H1 (cell line): ENCODE results near the gene C9orf43. TPM values are rescaled to one million over a fixed set of nuclear protein-coding genes. Genes with fewer than 3 reads are reported as not detected.
"Not testable (repeated sequence)": the region's sequence is repeated elsewhere in the genome, so short reads cannot be mapped to it uniquely, and the experiment has no call there.

Experiments used
- CTCF ChIA-PET: fragments of 300-600 bp; sonication (Branson Sonifier 250); formaldehyde crosslinking; loops from one replicate; lab custom pipeline; 2021; ENCODE audit not compliant: partially characterized antibody; lab: Charles Lee
- POLR2A ChIA-PET: fragments of 300-600 bp; sonication (Branson Sonifier 250); formaldehyde crosslinking; loops from one replicate; lab custom pipeline; 2021; ENCODE audit warnings: inconsistent platforms; ENCODE audit not compliant: partially characterized antibody; lab: Charles Lee
- DNase-seq, 2 experiments: peaks; one replicate each; pipeline versions ENCODE4 v3.0.0 to v3.0.0-alpha.2; 2010 to 2022; ENCODE audit warnings: low spot score in 2 of 2, low read depth in 1 of 2, mixed read lengths in 1 of 2
- FAIRE-seq: peaks from 2 replicates; lab custom pipeline; 2011; peaks lifted over from hg19 to GRCh38; lab: Jason Lieb, UNC
- H2AFZ ChIP-seq: 2 replicates; pipeline ENCODE4 v1.8.1; 2012; ENCODE audit warnings: low read length, inconsistent platforms
- H2AK5ac ChIP-seq: 2 replicates; pipeline ENCODE4 v1.6.1; 2013; ENCODE audit warnings: low read depth, low read length
- H2BK120ac ChIP-seq: replicated peaks from 2 replicates; pipeline ENCODE3; 2013; ENCODE audit warnings: low read depth, low read length, inconsistent platforms
- H2BK12ac ChIP-seq: 2 replicates; pipeline ENCODE4 v1.6.1; 2013; ENCODE audit warnings: low read depth, low read length
- H2BK15ac ChIP-seq: 2 replicates; pipeline ENCODE4 v1.6.1; 2013; ENCODE audit warnings: low read length
- H2BK20ac ChIP-seq: 2 replicates; pipeline ENCODE4 v1.6.1; 2013; ENCODE audit warnings: low read length
- H2BK5ac ChIP-seq: 2 replicates; pipeline ENCODE4 v1.6.1; 2013; ENCODE audit warnings: low read depth, low read length
- H3K14ac ChIP-seq: 2 replicates; pipeline ENCODE4 v1.6.1; 2013; ENCODE audit warnings: inconsistent platforms; ENCODE audit not compliant: insufficient read length
- H3K18ac ChIP-seq: 2 replicates; pipeline ENCODE4 v1.6.1; 2013; ENCODE audit warnings: low read length; ENCODE audit errors: extremely low read depth
- H3K23ac ChIP-seq: 2 replicates; pipeline ENCODE4 v1.6.1; 2013; ENCODE audit warnings: inconsistent platforms; ENCODE audit not compliant: insufficient read length
- H3K23me2 ChIP-seq: 2 replicates; pipeline ENCODE4 v1.6.1; 2013; ENCODE audit warnings: low read depth, low read length
- H3K27ac ChIP-seq: 2 replicates; pipeline ENCODE4 v1.6.1; 2011; ENCODE audit warnings: low read depth, low read length, inconsistent platforms
- H3K27me3 ChIP-seq, 4 experiments: replicated peaks in 1 of 4; 1 replicate in 1 of 4; 2 replicates in 3 of 4; pipeline versions ENCODE4 v1.6.1 to v1.8.1; 2011 to 2013; ENCODE audit warnings: low read length in 3 of 4, mild to moderate bottlenecking in 3 of 4, inconsistent platforms in 2 of 4, mixed read lengths in 2 of 4, moderate library complexity in 1 of 4; ENCODE audit not compliant: control insufficient read depth in 3 of 4, insufficient read depth in 3 of 4; ENCODE audit errors: extremely low read depth in 1 of 4
- H3K36me3 ChIP-seq, 4 experiments: 2 replicates each; pipeline versions ENCODE4 v1.6.1 to v1.8.1; 2011 to 2013; ENCODE audit warnings: mild to moderate bottlenecking in 4 of 4, low read length in 3 of 4, moderate library complexity in 2 of 4, control low read depth in 1 of 4, inconsistent platforms in 1 of 4; ENCODE audit not compliant: insufficient read depth in 4 of 4, control insufficient read depth in 2 of 4
- H3K4ac ChIP-seq: replicated peaks from 2 replicates; pipeline ENCODE3; 2013; ENCODE audit warnings: low read length, low read depth, mixed read lengths, inconsistent platforms; ENCODE audit not compliant: insufficient read length
- H3K4me1 ChIP-seq, 4 experiments: replicated peaks in 1 of 4; 1 replicate in 1 of 4; 2 replicates in 3 of 4; pipeline versions ENCODE4 v1.6.1 to v1.8.1; 2011 to 2013; ENCODE audit warnings: low read length in 3 of 4, inconsistent platforms in 2 of 4, mixed read lengths in 1 of 4; ENCODE audit not compliant: insufficient read depth in 4 of 4, control insufficient read depth in 3 of 4
- H3K4me2 ChIP-seq, 2 experiments: 2 replicates each; pipeline versions ENCODE4 v1.6.1 to v1.8.1; 2011 to 2013; ENCODE audit warnings: low read depth in 2 of 2, low read length in 2 of 2, control low read depth in 1 of 2, inconsistent platforms in 1 of 2, mild to moderate bottlenecking in 1 of 2; ENCODE audit not compliant: insufficient read depth in 1 of 2
- H3K4me3 ChIP-seq, 4 experiments: fragments of 200-600, 300-600 bp in 1 of 4; sonication (generic), shearing (Covaris generic), sonication (Bioruptor Twin) in 1 of 4; 2 replicates each; pipeline versions ENCODE4 v1.5.1 to v1.8.1; 2011 to 2016; ENCODE audit warnings: low read length in 4 of 4, low read depth in 3 of 4, control low read depth in 2 of 4, inconsistent platforms in 2 of 4, mild to moderate bottlenecking in 2 of 4, mixed read lengths in 1 of 4, moderate library complexity in 1 of 4; ENCODE audit not compliant: insufficient read depth in 2 of 4; ENCODE audit errors: extremely low read depth in 1 of 4
- H3K56ac ChIP-seq: replicated peaks from 2 replicates; pipeline ENCODE3; 2013; ENCODE audit warnings: low read depth, mild to moderate bottlenecking, mixed read lengths, low read length, inconsistent platforms; ENCODE audit not compliant: insufficient read length
- H3K79me1 ChIP-seq: 2 replicates; pipeline ENCODE4 v1.6.1; 2013; ENCODE audit warnings: low read depth, low read length, control low read depth
- H3K79me2 ChIP-seq, 2 experiments: 2 replicates each; pipeline versions ENCODE4 v1.6.1 to v1.8.1; 2012 to 2013; ENCODE audit warnings: low read length in 2 of 2, mild to moderate bottlenecking in 2 of 2, inconsistent platforms in 1 of 2; ENCODE audit not compliant: insufficient read depth in 2 of 2, control insufficient read depth in 1 of 2
- H3K9ac ChIP-seq, 4 experiments: replicated peaks in 1 of 4; 1 replicate in 1 of 4; 2 replicates in 3 of 4; pipeline versions ENCODE4 v1.6.1 to v1.8.1; 2011 to 2013; ENCODE audit warnings: low read depth in 3 of 4, low read length in 3 of 4, control low read depth in 2 of 4, mild to moderate bottlenecking in 2 of 4, moderate library complexity in 2 of 4, inconsistent platforms in 1 of 4; ENCODE audit errors: extremely low read depth in 1 of 4
- H3K9me3 ChIP-seq, 2 experiments: 2 replicates each; pipeline versions ENCODE4 v1.6.1 to v1.8.1; 2012 to 2013; ENCODE audit warnings: mild to moderate bottlenecking in 2 of 2, moderate library complexity in 2 of 2, control low read depth in 1 of 2, inconsistent platforms in 1 of 2, low read depth in 1 of 2, low read length in 1 of 2, mixed read lengths in 1 of 2; ENCODE audit not compliant: insufficient read depth in 2 of 2
- H4K20me1 ChIP-seq, 2 experiments: replicated peaks in 1 of 2; 2 replicates each; pipeline versions ENCODE3 to v1.8.1; 2011 to 2013; ENCODE audit warnings: inconsistent platforms in 2 of 2, low read length in 2 of 2, mild to moderate bottlenecking in 1 of 2; ENCODE audit not compliant: insufficient read depth in 2 of 2, control insufficient read depth in 1 of 2
- H4K5ac ChIP-seq: 2 replicates; pipeline ENCODE4 v1.6.1; 2013; ENCODE audit warnings: low read length, low read depth, mixed read lengths, inconsistent platforms; ENCODE audit not compliant: insufficient read length
- H4K8ac ChIP-seq: 2 replicates; pipeline ENCODE4 v1.8.0; 2013; ENCODE audit warnings: mild to moderate bottlenecking, moderate library complexity, low read length, inconsistent platforms; ENCODE audit not compliant: insufficient read depth; ENCODE audit errors: extremely low read depth
- H4K91ac ChIP-seq: replicated peaks from 2 replicates; pipeline ENCODE3; 2013; ENCODE audit warnings: low read length, mixed read lengths, inconsistent platforms; ENCODE audit not compliant: insufficient read length
- WGBS, 2 experiments: shearing (Covaris generic) in 1 of 2; methylation state at CpG; one replicate each; pipeline versions ENCODE4 v1.1.6 to v1.1.7; 2013 to 2015; ENCODE audit warnings: low lambda C conversion rate in 2 of 2, mixed read lengths in 2 of 2, inconsistent platforms in 1 of 2, low coverage in 1 of 2, missing lambda C conversion rate in 1 of 2; ENCODE audit not compliant: insufficient replicate concordance in 2 of 2, insufficient coverage in 1 of 2, insufficient read length in 1 of 2; ENCODE audit errors: extremely low coverage in 1 of 2, missing lambda C conversion rate in 1 of 2; 5-methylcytosine and 5-hydroxymethylcytosine counted together
- polyA plus RNA-seq, 7 experiments: library from polyadenylated mRNA; depleted of rRNA in 3 of 7; stranded (reverse) in 5 of 7; unstranded in 2 of 7; fragments of >200 nt in 5 of 7; fragments of 200-250 nt in 2 of 7; gene quantifications; 1 replicate in 5 of 7; 2 replicates in 1 of 7; 4 replicates in 1 of 7; pipeline versions ENCODE4 v1.2.1 to v1.2.3, GENCODE V29; 2011 to 2013; ENCODE audit warnings: missing spikeins in 2 of 7, mixed read lengths in 2 of 7
- total RNA-seq: library from RNA; stranded (reverse); fragmentation: NEBNext Ultra II Directional; extraction: Animal tissue kit (Norgen Biotek cat#: 25700); gene quantifications from 2 replicates; pipeline ENCODE4 v1.2.1, GENCODE V29; 2021

Gene C9orf43
- total and polyA plus RNA-seq, 2 of the 8 experiments (the other 6 are each of a cell fraction or from before 2014, with no cell fraction given) = 0.35 to 0.52 TPM

GRCh38 chr9:113379094-113379828 is 31.3 kb upstream of the C9orf43 start:
- H3K23me2 ChIP-seq, H3K27me3 ChIP-seq, CTCF ChIA-PET, H4K20me1 ChIP-seq, H3K4me2 ChIP-seq, H2AK5ac ChIP-seq, H2AFZ ChIP-seq, H3K23ac ChIP-seq, H4K5ac ChIP-seq, H3K4me3 ChIP-seq, H2BK15ac ChIP-seq, H3K79me2 ChIP-seq, H2BK12ac ChIP-seq, H3K18ac ChIP-seq, H3K4me1 ChIP-seq, H3K9ac ChIP-seq, H3K56ac ChIP-seq, FAIRE-seq, H3K9me3 ChIP-seq, DNase-seq, H4K91ac ChIP-seq, H3K27ac ChIP-seq, H3K14ac ChIP-seq, H3K36me3 ChIP-seq, H4K8ac ChIP-seq, H2BK120ac ChIP-seq, H3K4ac ChIP-seq, H2BK5ac ChIP-seq, H2BK20ac ChIP-seq, H3K79me1 ChIP-seq: not testable (repeated sequence)
- WGBS, 2 experiments = 84% methylated on average over 21 of the region's 24 CpGs; no CpG with 5 or more reads in 1 of the 2 experiments
- POLR2A ChIA-PET = interaction anchor here (1.2 kb wide), 1 partner anchor 18 kb away, joined by 3 read pairs; no protein-coding TSS in a partner anchor

- H2BK5ac ChIP-seq, H3K9ac ChIP-seq, H2BK12ac ChIP-seq, H3K4me2 ChIP-seq, H3K4ac ChIP-seq, H2AK5ac ChIP-seq, H3K4me3 ChIP-seq, H3K27me3 ChIP-seq, FAIRE-seq, H3K23ac ChIP-seq, H3K36me3 ChIP-seq, H2BK20ac ChIP-seq, H2BK120ac ChIP-seq, H2AFZ ChIP-seq, H4K5ac ChIP-seq, H3K79me1 ChIP-seq, H4K8ac ChIP-seq, H3K4me1 ChIP-seq, DNase-seq, H3K14ac ChIP-seq, H3K79me2 ChIP-seq, H2BK15ac ChIP-seq, H3K56ac ChIP-seq, H4K91ac ChIP-seq, H3K23me2 ChIP-seq, H4K20me1 ChIP-seq, H3K18ac ChIP-seq, H3K9me3 ChIP-seq, H3K27ac ChIP-seq: not testable (repeated sequence)
- CTCF ChIA-PET = interaction anchor here (0.6 kb wide), 1 partner anchor 10 kb away, joined by 3 read pairs; no protein-coding TSS in a partner anchor
- 97% methylated on average over 2 of the region's 2 CpGs; no CpG with 5 or more reads in 1 of the 2 experiments for WGBS, 2 experiments
- POLR2A ChIA-PET = interaction anchor here (1.2 kb wide), 1 partner anchor 18 kb away, joined by 3 read pairs; no protein-coding TSS in a partner anchor
Observed at GRCh38 chr9:113379829-113380210, 30.7 kb upstream of the C9orf43 start.
